H1 (cell line): ENCODE data around the gene PEX19. TPM values are rescaled to one million over a fixed set of nuclear protein-coding genes. Genes with fewer than 3 reads are reported as not detected.
A peak's percentile ranks its signal among the peaks of the same experiment; 100 is the strongest.

Experiments used
- CTCF ChIA-PET: fragments of 300-600 bp; sonication (Branson Sonifier 250); formaldehyde crosslinking; loops from one replicate; lab custom pipeline; 2021; ENCODE audit not compliant: partially characterized antibody; lab: Charles Lee
- POLR2A ChIA-PET: fragments of 300-600 bp; sonication (Branson Sonifier 250); formaldehyde crosslinking; loops from one replicate; lab custom pipeline; 2021; ENCODE audit warnings: inconsistent platforms; ENCODE audit not compliant: partially characterized antibody; lab: Charles Lee
- DNase-seq, 2 experiments: peaks; one replicate each; pipeline versions ENCODE4 v3.0.0 to v3.0.0-alpha.2; 2010 to 2022; ENCODE audit warnings: low spot score in 2 of 2, low read depth in 1 of 2, mixed read lengths in 1 of 2
- FAIRE-seq: peaks from 2 replicates; lab custom pipeline; 2011; peaks lifted over from hg19 to GRCh38; lab: Jason Lieb, UNC
- H2AFZ ChIP-seq: 2 replicates; pipeline ENCODE4 v1.8.1; 2012; ENCODE audit warnings: low read length, inconsistent platforms
- H2AK5ac ChIP-seq: 2 replicates; pipeline ENCODE4 v1.6.1; 2013; ENCODE audit warnings: low read depth, low read length
- H2BK120ac ChIP-seq: replicated peaks from 2 replicates; pipeline ENCODE3; 2013; ENCODE audit warnings: low read depth, low read length, inconsistent platforms
- H2BK12ac ChIP-seq: 2 replicates; pipeline ENCODE4 v1.6.1; 2013; ENCODE audit warnings: low read depth, low read length
- H2BK15ac ChIP-seq: 2 replicates; pipeline ENCODE4 v1.6.1; 2013; ENCODE audit warnings: low read length
- H2BK20ac ChIP-seq: 2 replicates; pipeline ENCODE4 v1.6.1; 2013; ENCODE audit warnings: low read length
- H2BK5ac ChIP-seq: 2 replicates; pipeline ENCODE4 v1.6.1; 2013; ENCODE audit warnings: low read depth, low read length
- H3K14ac ChIP-seq: 2 replicates; pipeline ENCODE4 v1.6.1; 2013; ENCODE audit warnings: inconsistent platforms; ENCODE audit not compliant: insufficient read length
- H3K18ac ChIP-seq: 2 replicates; pipeline ENCODE4 v1.6.1; 2013; ENCODE audit warnings: low read length; ENCODE audit errors: extremely low read depth
- H3K23ac ChIP-seq: 2 replicates; pipeline ENCODE4 v1.6.1; 2013; ENCODE audit warnings: inconsistent platforms; ENCODE audit not compliant: insufficient read length
- H3K23me2 ChIP-seq: 2 replicates; pipeline ENCODE4 v1.6.1; 2013; ENCODE audit warnings: low read depth, low read length
- H3K27ac ChIP-seq: 2 replicates; pipeline ENCODE4 v1.6.1; 2011; ENCODE audit warnings: low read depth, low read length, inconsistent platforms
- H3K27me3 ChIP-seq, 4 experiments: replicated peaks in 1 of 4; 1 replicate in 1 of 4; 2 replicates in 3 of 4; pipeline versions ENCODE4 v1.6.1 to v1.8.1; 2011 to 2013; ENCODE audit warnings: low read length in 3 of 4, mild to moderate bottlenecking in 3 of 4, inconsistent platforms in 2 of 4, mixed read lengths in 2 of 4, moderate library complexity in 1 of 4; ENCODE audit not compliant: control insufficient read depth in 3 of 4, insufficient read depth in 3 of 4; ENCODE audit errors: extremely low read depth in 1 of 4
- H3K36me3 ChIP-seq, 4 experiments: 2 replicates each; pipeline versions ENCODE4 v1.6.1 to v1.8.1; 2011 to 2013; ENCODE audit warnings: mild to moderate bottlenecking in 4 of 4, low read length in 3 of 4, moderate library complexity in 2 of 4, control low read depth in 1 of 4, inconsistent platforms in 1 of 4; ENCODE audit not compliant: insufficient read depth in 4 of 4, control insufficient read depth in 2 of 4
- H3K4ac ChIP-seq: replicated peaks from 2 replicates; pipeline ENCODE3; 2013; ENCODE audit warnings: low read length, low read depth, mixed read lengths, inconsistent platforms; ENCODE audit not compliant: insufficient read length
- H3K4me1 ChIP-seq, 4 experiments: replicated peaks in 1 of 4; 1 replicate in 1 of 4; 2 replicates in 3 of 4; pipeline versions ENCODE4 v1.6.1 to v1.8.1; 2011 to 2013; ENCODE audit warnings: low read length in 3 of 4, inconsistent platforms in 2 of 4, mixed read lengths in 1 of 4; ENCODE audit not compliant: insufficient read depth in 4 of 4, control insufficient read depth in 3 of 4
- H3K4me2 ChIP-seq, 2 experiments: 2 replicates each; pipeline versions ENCODE4 v1.6.1 to v1.8.1; 2011 to 2013; ENCODE audit warnings: low read depth in 2 of 2, low read length in 2 of 2, control low read depth in 1 of 2, inconsistent platforms in 1 of 2, mild to moderate bottlenecking in 1 of 2; ENCODE audit not compliant: insufficient read depth in 1 of 2
- H3K4me3 ChIP-seq, 4 experiments: fragments of 200-600, 300-600 bp in 1 of 4; sonication (generic), shearing (Covaris generic), sonication (Bioruptor Twin) in 1 of 4; 2 replicates each; pipeline versions ENCODE4 v1.5.1 to v1.8.1; 2011 to 2016; ENCODE audit warnings: low read length in 4 of 4, low read depth in 3 of 4, control low read depth in 2 of 4, inconsistent platforms in 2 of 4, mild to moderate bottlenecking in 2 of 4, mixed read lengths in 1 of 4, moderate library complexity in 1 of 4; ENCODE audit not compliant: insufficient read depth in 2 of 4; ENCODE audit errors: extremely low read depth in 1 of 4
- H3K56ac ChIP-seq: replicated peaks from 2 replicates; pipeline ENCODE3; 2013; ENCODE audit warnings: low read depth, mild to moderate bottlenecking, mixed read lengths, low read length, inconsistent platforms; ENCODE audit not compliant: insufficient read length
- H3K79me1 ChIP-seq: 2 replicates; pipeline ENCODE4 v1.6.1; 2013; ENCODE audit warnings: low read depth, low read length, control low read depth
- H3K79me2 ChIP-seq, 2 experiments: 2 replicates each; pipeline versions ENCODE4 v1.6.1 to v1.8.1; 2012 to 2013; ENCODE audit warnings: low read length in 2 of 2, mild to moderate bottlenecking in 2 of 2, inconsistent platforms in 1 of 2; ENCODE audit not compliant: insufficient read depth in 2 of 2, control insufficient read depth in 1 of 2
- H3K9ac ChIP-seq, 4 experiments: replicated peaks in 1 of 4; 1 replicate in 1 of 4; 2 replicates in 3 of 4; pipeline versions ENCODE4 v1.6.1 to v1.8.1; 2011 to 2013; ENCODE audit warnings: low read depth in 3 of 4, low read length in 3 of 4, control low read depth in 2 of 4, mild to moderate bottlenecking in 2 of 4, moderate library complexity in 2 of 4, inconsistent platforms in 1 of 4; ENCODE audit errors: extremely low read depth in 1 of 4
- H3K9me3 ChIP-seq, 2 experiments: 2 replicates each; pipeline versions ENCODE4 v1.6.1 to v1.8.1; 2012 to 2013; ENCODE audit warnings: mild to moderate bottlenecking in 2 of 2, moderate library complexity in 2 of 2, control low read depth in 1 of 2, inconsistent platforms in 1 of 2, low read depth in 1 of 2, low read length in 1 of 2, mixed read lengths in 1 of 2; ENCODE audit not compliant: insufficient read depth in 2 of 2
- H4K20me1 ChIP-seq, 2 experiments: replicated peaks in 1 of 2; 2 replicates each; pipeline versions ENCODE3 to v1.8.1; 2011 to 2013; ENCODE audit warnings: inconsistent platforms in 2 of 2, low read length in 2 of 2, mild to moderate bottlenecking in 1 of 2; ENCODE audit not compliant: insufficient read depth in 2 of 2, control insufficient read depth in 1 of 2
- H4K5ac ChIP-seq: 2 replicates; pipeline ENCODE4 v1.6.1; 2013; ENCODE audit warnings: low read length, low read depth, mixed read lengths, inconsistent platforms; ENCODE audit not compliant: insufficient read length
- H4K8ac ChIP-seq: 2 replicates; pipeline ENCODE4 v1.8.0; 2013; ENCODE audit warnings: mild to moderate bottlenecking, moderate library complexity, low read length, inconsistent platforms; ENCODE audit not compliant: insufficient read depth; ENCODE audit errors: extremely low read depth
- H4K91ac ChIP-seq: replicated peaks from 2 replicates; pipeline ENCODE3; 2013; ENCODE audit warnings: low read length, mixed read lengths, inconsistent platforms; ENCODE audit not compliant: insufficient read length
- ASH2L ChIP-seq: fragments of 200-600, 300-600 bp; sonication (generic); IDR thresholded peaks from one replicate; pipeline ENCODE4 v1.7.1; 2017; ENCODE audit warnings: low read length
- BRCA1 ChIP-seq: IDR thresholded peaks from 2 replicates; pipeline ENCODE4 v1.6.1; 2012; ENCODE audit warnings: low read depth, low read length, improper control_type of control experiment
- CTCF ChIP-seq, 3 experiments: IDR thresholded peaks; 1 replicate in 2 of 3; 2 replicates in 1 of 3; pipeline versions ENCODE4 v1.5.1 to v1.6.1; 2011; ENCODE audit warnings: low read length in 3 of 3, mild to moderate bottlenecking in 3 of 3, inconsistent platforms in 2 of 3, low read depth in 1 of 3, moderate library complexity in 1 of 3; ENCODE audit not compliant: insufficient read depth in 1 of 3; ENCODE audit errors: control extremely low read depth in 1 of 3
- NANOG ChIP-seq: IDR thresholded peaks from 2 replicates; pipeline ENCODE4 v1.6.1; 2011; ENCODE audit warnings: low read length, low read depth, mild to moderate bottlenecking, inconsistent platforms; ENCODE audit not compliant: insufficient read depth, poor library complexity, severe bottlenecking
- TBP ChIP-seq: IDR thresholded peaks from 2 replicates; pipeline ENCODE4 v1.6.1; 2011; ENCODE audit warnings: low read depth, low read length, improper control_type of control experiment
- WGBS, 2 experiments: shearing (Covaris generic) in 1 of 2; methylation state at CpG; one replicate each; pipeline versions ENCODE4 v1.1.6 to v1.1.7; 2013 to 2015; ENCODE audit warnings: low lambda C conversion rate in 2 of 2, mixed read lengths in 2 of 2, inconsistent platforms in 1 of 2, low coverage in 1 of 2, missing lambda C conversion rate in 1 of 2; ENCODE audit not compliant: insufficient replicate concordance in 2 of 2, insufficient coverage in 1 of 2, insufficient read length in 1 of 2; ENCODE audit errors: extremely low coverage in 1 of 2, missing lambda C conversion rate in 1 of 2; 5-methylcytosine and 5-hydroxymethylcytosine counted together
- polyA plus RNA-seq, 7 experiments: library from polyadenylated mRNA; depleted of rRNA in 3 of 7; stranded (reverse) in 5 of 7; unstranded in 2 of 7; fragments of >200 nt in 5 of 7; fragments of 200-250 nt in 2 of 7; gene quantifications; 1 replicate in 5 of 7; 2 replicates in 1 of 7; 4 replicates in 1 of 7; pipeline versions ENCODE4 v1.2.1 to v1.2.3, GENCODE V29; 2011 to 2013; ENCODE audit warnings: missing spikeins in 2 of 7, mixed read lengths in 2 of 7
- total RNA-seq: library from RNA; stranded (reverse); fragmentation: NEBNext Ultra II Directional; extraction: Animal tissue kit (Norgen Biotek cat#: 25700); gene quantifications from 2 replicates; pipeline ENCODE4 v1.2.1, GENCODE V29; 2021

Gene PEX19
- total and polyA plus RNA-seq, 2 of the 8 experiments (the other 6 are each of a cell fraction or from before 2014, with no cell fraction given) = 50.4 to 80.2 TPM

GRCh38 chr1:160284220-160284781 is 632 bp downstream of the PEX19 start:
- CTCF ChIA-PET = interaction anchor here (0.7 to 1.6 kb wide), 13 partner anchors 10 to 199 kb away, joined by 3 to 8 read pairs (median 3); no protein-coding TSS in a partner anchor
- Histone ChIP-seq H2BK12ac (no peak overlapping the region), H3K4me1 (peaks cover 5 to 6% (median 5%) of the 10 kb centered on the region in 4 experiments; a peak in 6 of 7 replicates), H4K91ac (no peak overlapping the region), H3K23ac (no peak overlapping the region), H3K23me2 (peaks cover 6% of the 10 kb centered on the region; the same call in 1 of the 2 replicates), H3K4me3 (peak overlapping the region; percentile 87 to 98 (median 90)), H3K27me3 (no peaks in the 10 kb centered on the region), H2BK20ac (no peak overlapping the region), H2AK5ac (no peak overlapping the region), H3K14ac (no peak overlapping the region), H3K56ac (no peak overlapping the region), H3K79me2 (peaks cover 0 to 15% of the 10 kb centered on the region in 2 experiments; a peak in 2 of 4 replicates), H3K36me3 (peaks cover 18 to 37% (median 33%) of the 10 kb centered on the region in 4 experiments), H3K9ac (peak overlapping the region; percentile 86 to 94 (median 88)), H3K18ac (no peak overlapping the region), H3K4me2 (peak overlapping the region; percentile 82), H2BK15ac (no peak overlapping the region; the same call in 1 of the 2 replicates), H3K27ac (peak overlapping the region; percentile 81), H4K20me1 (peaks cover 0 to 3% of the 10 kb centered on the region in 2 experiments), H4K8ac (0 out of 2 replicates have a peak overlapping the region, but pooled peaks have one; percentile 83), H3K9me3 (no peaks in the 10 kb centered on the region), H4K5ac (no peak overlapping the region), H2BK120ac (no peak overlapping the region), H2AFZ (no peak overlapping the region), H3K79me1 (peaks cover 3% of the 10 kb centered on the region; the same call in 1 of the 2 replicates), H3K4ac (no peak overlapping the region), H2BK5ac (peak overlapping the region; percentile 71)
- POLR2A ChIA-PET = interaction anchor here (0.6 to 7.2 kb wide), 25 partner anchors 10 to 187 kb away, joined by 3 to 79 read pairs (median 3); partner anchors contain the start of genes ATP1A2, COPA, DCAF8 and NCSTN
- DNase-seq (no peak), FAIRE-seq (no peak)
- 17% methylated on average over 15 of the region's 15 CpGs; no CpG with 5 or more reads in 1 of the 2 experiments for WGBS, 2 experiments
- TF ChIP-seq CTCF (IDR thresholded peaks at IDR 0.05; ENCODE audit: control extremely low read depth in 1 of 3, insufficient read depth in 1 of 3, low read depth in 1 of 3, low read length in 3 of 3) (no peak), BRCA1 (no peak), NANOG (no peak), ASH2L (no peak), TBP (no peak)
